ENCODE results near the gene TOMM6.

GRCh38 chr6:41741625-41742490, 45.6 kb upstream of the TOMM6 start:
- no peak for TF ChIP-seq CTCF (IDR thresholded peaks at IDR 0.05)
- TF ChIP-seq POLR2AphosphoS5 (IDR thresholded peaks at IDR 0.05), result peak in 2 of 3 donors; percentile 83 to 88
- peak in 2 of 4 donors; percentile 1 to 35 for TF ChIP-seq POLR2A (IDR thresholded peaks at IDR 0.05)
- no peak for TF ChIP-seq EP300 (IDR thresholded peaks at IDR 0.05)
